ENCODE data around the gene TBC1D4.

DNA sequence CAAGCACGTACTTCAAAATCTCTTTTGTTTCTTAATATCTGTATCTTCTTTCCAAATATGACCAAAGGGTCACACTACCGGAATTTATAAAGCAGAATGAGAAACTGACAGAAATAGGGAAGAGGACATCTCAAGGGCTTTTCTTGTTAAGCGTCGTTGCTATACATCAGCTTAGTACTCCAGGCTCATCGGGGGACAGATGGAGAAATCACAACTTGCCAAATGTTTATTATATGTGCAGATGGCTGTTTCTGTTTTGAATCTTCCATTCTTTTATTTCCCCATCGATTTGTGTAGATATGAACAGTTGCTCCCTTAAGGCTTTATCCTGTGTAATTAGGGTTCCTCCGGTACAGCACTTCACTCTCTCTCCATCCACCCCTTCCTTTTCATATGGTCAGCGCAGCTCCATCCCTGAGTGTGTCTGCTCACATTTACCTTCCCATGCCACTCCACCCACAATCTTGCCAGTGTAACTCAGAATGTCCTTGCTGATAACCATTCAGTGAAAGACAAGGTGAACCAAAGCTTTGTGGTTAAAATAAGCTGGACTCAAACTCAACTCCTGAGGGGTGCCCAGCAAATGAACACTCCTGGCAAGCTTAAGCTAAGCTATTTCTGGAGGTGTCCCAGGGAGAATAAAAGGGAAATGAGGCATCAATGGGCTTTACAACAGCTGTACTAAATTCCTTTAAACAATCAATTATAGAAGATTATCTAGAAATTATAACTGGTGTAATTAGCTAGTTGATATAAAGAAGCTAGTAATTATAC, 51.3 kb downstream of the TBC1D4 start:
- no peak for TF ChIP-seq POLR2A (IDR thresholded peaks at IDR 0.05)
- TF ChIP-seq, protein P1, sequence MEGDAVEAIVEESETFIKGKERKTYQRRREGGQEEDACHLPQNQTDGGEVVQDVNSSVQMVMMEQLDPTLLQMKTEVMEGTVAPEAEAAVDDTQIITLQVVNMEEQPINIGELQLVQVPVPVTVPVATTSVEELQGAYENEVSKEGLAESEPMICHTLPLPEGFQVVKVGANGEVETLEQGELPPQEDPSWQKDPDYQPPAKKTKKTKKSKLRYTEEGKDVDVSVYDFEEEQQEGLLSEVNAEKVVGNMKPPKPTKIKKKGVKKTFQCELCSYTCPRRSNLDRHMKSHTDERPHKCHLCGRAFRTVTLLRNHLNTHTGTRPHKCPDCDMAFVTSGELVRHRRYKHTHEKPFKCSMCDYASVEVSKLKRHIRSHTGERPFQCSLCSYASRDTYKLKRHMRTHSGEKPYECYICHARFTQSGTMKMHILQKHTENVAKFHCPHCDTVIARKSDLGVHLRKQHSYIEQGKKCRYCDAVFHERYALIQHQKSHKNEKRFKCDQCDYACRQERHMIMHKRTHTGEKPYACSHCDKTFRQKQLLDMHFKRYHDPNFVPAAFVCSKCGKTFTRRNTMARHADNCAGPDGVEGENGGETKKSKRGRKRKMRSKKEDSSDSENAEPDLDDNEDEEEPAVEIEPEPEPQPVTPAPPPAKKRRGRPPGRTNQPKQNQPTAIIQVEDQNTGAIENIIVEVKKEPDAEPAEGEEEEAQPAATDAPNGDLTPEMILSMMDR (IDR thresholded peaks at IDR 0.05): no peak
